Epidermal melanocyte (primary cell): ENCODE results near the gene NSD2.

ENCODE experiments used
- DNase-seq: peaks from one replicate; pipeline ENCODE4 v3.0.0; 2011; ENCODE audit warnings: low spot score; ENCODE audit not compliant: insufficient read length

The NSD2 gene

GRCh38 chr4:1864076-1865008, 6.9 kb upstream of the NSD2 start:
- DNase-seq: no peak

- no peak for DNase-seq
Measured at GRCh38 chr4:1866189-1866661, 5.0 kb upstream of the NSD2 start.

- no peak for DNase-seq
Measured at GRCh38 chr4:1868293-1868692, 2.9 kb upstream of the NSD2 start.

DNA sequence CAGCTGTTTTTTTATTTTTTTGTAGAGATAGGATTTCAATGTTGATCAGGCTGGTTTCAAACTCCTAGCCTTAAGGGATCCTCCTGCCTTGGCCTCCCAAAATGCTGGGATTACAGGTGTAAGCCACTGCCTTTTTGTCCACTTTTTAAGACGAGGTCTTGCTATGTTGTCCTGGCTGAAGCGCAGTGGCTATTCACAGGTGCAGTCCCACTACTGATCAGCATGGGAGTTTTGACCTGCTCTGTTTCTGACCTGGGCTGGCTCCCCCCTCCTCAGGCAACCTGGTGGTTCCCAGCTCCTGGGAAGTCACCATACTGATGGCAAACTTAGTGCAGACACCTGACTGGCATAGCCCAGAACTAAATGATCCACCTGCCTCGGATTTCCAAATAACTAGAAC, 2.3 kb upstream of the NSD2 start:
- DNase-seq: no peak

DNA sequence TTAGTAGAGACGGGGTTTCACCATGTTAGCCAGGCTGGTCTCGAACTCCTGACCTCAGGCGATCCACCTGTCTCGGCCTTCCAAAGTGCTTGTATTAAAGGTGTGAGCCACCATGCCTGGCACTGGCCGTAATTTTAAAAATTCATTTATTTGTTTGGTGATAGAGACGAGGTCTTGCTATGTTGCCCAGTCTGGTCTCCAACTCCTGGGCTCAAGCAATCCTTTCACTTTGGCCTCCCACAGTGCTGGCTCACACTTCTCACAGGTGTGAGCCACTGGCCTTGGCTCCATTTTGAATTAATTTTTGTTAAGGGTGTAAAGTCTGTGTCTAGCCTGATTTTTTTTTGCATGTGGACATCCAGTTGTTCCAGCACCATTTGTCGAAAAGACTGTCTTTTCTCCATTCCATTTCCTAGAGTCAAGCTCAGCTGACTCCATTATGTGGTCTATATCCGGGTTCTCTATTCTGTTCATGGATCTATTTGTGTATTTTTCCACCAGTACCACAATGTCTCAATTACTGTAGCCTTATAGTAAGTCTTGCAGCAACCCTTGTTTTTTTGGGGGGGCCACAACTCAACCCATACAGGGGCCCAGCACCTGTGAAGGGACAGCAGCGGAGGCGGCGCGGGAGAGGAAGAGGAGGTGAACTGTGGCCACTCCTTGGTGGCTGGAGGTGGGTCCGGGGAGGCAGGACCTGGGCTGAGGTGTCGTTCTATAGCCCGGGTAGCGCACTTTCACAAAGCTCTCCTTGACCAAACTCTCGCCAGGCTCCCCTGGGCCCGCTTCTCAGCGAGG, 1.5 kb upstream of the NSD2 start:
- DNase-seq: no peak

DNA sequence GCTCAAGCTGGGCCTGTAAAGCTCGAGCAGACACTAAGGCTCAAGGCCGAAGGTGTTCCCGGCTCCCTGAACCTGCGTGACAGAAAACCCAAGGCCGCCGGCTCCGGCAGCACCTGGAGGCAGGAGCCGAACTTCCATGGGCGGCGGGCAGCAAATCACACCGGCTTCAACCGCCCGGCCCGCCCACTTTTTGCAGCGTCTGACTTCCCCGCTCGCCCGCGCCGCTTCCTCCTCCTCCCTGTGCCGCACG, 940 bp upstream of the NSD2 start:
- peak; percentile 88 for DNase-seq

- DNase-seq: no peak
Measured at GRCh38 chr4:1871471-1872021, 353 bp downstream of the NSD2 start.

GRCh38 chr4:1872870-1873269, 1.7 kb downstream of the NSD2 start:
- no peak for DNase-seq

DNA sequence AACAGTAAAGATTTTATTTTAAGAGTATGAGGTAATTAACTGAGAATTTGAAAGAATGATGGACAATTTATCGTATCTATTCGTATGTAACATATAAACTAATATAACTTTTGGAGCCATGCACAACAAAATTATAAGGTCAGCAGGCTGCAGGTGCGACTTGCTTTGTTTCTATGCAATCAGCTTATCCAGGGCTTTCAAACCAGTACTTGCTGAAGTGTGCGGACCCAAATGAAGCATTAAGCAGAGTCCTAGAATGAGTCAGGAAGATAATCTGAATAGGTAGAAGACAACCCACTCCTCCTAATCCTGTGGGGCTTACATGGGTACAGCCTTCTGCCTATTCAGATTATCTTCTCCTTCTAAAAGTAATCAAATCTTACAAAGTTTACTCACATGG, 2.1 kb downstream of the NSD2 start:
- DNase-seq: no peak

DNA sequence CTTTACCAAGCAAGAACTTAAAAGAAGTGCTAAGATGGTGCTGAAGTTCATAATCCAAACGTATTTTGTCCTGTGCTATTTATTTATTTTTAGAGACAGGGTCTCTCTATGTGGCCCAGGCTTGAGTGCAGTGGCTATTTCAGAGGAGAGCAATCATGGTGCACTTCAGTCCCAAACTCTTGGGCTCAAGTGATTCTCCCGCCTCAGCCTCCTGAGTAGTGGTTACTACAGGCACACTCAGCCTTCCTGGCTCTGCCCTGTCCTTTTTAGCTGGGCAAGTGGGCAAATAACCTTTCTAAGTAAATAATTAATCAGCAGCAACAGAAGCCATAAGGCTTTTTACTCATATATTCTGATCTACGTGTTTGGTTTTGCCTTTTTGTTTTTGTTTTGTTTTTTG, 2.6 kb downstream of the NSD2 start:
- DNase-seq: no peak

GRCh38 chr4:1874201-1874600, 3.0 kb downstream of the NSD2 start:
- no peak for DNase-seq

- DNase-seq: no peak
Measured at GRCh38 chr4:1879485-1879884, 8.3 kb downstream of the NSD2 start.

GRCh38 chr4:1880332-1880731, 9.1 kb downstream of the NSD2 start:
- DNase-seq: no peak

DNA sequence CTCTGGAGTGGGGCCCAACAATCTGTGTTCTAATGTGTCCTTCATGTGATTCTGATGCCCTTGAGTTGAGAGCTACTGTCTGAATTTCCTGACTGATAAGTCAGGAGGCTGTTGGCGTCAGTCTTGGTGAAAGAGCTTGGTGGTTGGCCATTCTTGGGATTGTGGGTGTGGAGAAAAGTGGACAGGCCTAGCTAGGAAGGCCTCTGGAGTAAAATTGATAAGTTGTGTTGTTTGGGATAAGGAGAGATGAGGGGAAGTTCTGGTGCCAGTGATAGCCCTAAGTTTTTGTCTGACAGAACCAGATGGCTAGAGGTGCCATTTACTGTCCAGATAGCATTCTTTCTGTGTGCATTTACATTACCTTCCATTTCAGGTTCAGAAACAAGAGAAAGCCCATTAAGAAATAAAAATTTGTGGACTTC, 11.7 kb downstream of the NSD2 start:
- no peak for DNase-seq

DNA sequence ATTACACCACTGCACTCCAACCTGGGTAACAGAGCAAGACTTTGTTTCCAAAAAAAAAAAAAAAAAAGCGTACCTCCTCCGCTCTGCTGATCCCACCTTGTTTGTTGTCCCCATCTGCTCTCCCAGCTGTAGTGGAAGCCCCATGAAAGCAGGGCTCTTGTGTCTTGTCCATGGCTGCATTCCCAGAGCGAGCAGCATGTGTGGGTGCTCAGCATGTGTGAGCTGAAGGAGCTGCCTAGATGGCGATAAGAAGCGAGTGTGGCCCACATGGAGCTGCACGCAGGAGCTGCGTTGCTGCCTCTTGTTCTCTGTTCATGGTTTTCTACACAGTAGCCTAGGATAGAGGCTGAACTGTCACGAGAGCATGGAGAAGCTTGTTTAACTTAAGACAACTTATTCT, 12.4 kb downstream of the NSD2 start:
- no peak for DNase-seq

GRCh38 chr4:1885414-1885813, 14.2 kb downstream of the NSD2 start:
- no peak for DNase-seq

GRCh38 chr4:1887052-1887451, 15.9 kb downstream of the NSD2 start:
- no peak for DNase-seq

DNA sequence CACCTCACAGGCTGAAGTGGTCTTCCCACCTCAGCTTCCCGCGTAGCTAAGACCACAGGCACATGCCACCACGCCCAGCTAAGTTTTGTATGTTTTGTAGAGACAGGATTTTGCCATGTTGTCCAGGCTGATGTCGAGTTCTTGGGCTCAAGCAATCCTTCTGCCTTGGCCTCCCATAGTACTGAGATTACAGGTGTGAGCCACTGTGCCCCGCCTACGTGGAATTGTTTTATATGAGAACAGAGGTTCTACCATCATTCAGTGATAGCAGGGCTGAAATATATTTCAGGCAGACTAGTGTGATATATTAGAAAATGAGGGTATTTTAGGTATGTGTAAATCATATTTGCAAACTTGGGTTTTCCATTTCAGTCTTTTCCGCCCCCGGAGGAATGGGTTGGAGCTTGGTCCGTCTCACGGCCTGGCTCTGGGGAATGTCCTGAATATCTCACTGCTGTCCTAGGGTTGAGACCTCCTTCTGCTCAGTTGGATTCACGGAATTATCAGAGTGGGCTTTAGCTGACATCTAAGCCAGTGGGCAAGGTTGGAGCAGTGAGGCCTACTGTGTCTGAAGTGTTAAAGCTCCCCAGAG, 19.9 kb downstream of the NSD2 start:
- DNase-seq: no peak

DNA sequence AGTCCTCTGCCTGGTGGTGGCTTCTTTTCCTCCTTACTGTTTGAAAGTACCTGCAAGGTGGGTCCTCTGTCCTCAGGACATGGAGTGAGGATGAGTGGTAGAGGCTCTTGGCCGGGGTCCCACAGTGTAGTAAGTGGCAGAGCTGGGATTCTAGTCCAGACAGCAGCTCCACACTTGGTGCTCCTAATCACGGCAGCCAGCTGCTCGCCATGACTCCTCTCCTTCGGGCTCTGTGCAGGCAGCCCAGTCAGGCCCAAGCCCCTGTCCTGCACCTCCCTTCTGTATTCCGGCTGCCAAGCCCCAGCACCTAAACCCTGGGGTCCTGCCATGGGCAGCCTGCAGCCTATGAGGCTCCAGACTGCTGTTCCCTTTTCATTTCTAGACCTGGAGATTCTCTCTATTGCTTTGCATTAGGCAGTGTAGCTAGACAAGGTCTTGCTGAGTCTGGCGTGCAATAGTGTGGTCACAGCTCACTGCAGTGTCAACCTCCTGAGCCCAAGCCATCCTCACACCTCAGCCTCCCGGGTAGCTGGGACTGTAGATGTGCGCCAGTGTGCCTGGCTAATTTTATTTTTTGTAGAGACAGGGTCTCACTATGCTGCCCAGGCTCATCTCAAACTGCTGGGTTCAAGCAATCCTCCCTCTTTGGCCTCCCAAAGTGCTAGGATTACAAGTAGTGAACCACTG, 24.9 kb downstream of the NSD2 start:
- no peak for DNase-seq

- DNase-seq: no peak
Measured at GRCh38 chr4:1896658-1896991, 25.4 kb downstream of the NSD2 start.

DNA sequence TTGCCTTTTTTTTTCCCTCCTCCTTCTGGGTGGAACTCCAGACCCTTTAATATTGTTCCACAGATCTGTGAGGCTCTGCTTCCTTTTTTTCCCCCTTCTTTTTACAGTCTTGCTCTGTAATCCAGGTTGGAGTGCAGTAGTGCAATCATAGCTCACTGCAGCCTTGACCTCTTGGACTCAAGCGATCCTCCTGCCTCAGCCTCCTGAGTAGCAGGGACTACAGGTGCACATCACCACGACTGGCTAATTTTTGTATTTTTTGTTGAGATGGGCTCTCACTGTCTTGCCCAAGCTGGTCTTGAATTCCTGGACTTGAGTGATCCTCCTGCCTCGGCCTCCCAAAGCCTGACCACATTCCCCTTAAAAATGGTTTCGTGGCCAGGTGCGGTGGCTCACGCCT, 26.8 kb downstream of the NSD2 start:
- no peak for DNase-seq

DNA sequence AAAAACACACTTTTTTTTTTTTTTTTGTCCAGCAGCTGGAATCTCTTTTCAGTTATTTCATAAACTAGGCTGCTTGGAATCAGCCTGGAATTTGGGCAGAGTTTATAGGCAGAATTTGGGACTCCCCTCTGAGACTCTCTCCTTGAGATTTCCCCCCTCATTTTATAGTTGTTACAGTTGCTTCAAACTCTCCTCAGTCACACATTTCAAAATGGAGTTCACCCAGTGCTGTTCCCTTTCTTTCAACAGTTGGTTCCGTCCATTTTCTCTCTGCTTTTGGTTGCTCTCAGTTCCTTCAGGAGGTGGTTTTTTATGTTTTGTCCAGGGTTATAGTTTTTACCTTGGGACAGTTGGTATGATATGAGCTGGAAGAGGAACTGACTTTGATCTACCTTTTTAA, 27.5 kb downstream of the NSD2 start:
- no peak for DNase-seq
